ENCODE data around the gene DNAJC15.

Gene DNAJC15

DNA sequence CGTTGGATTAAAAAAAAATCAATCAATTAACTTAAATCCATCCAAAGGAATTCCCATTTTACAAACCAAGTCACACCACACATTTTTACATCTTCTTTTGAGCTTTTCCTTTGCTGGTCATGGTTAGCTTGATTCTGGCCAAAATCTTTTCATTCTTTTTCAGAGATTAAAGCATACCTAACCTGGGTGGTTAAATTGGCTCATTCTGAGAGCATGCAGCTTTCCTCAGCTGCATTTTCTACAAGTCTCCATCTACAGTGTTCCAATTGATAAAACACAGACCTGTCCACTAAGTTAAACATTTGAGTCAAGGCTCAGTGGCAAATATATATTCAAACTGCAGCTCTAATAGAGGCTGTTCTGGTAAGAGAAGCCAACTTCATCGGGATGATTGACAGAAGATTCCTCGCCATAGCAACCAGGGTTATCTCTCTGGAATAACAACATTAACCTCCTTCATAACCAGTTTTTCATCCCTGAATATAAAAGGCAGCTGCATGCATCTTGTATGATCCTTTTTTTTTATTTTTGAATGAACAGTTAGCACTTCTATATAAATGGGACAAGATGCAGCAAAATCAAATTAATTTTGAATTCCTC lies 106.2 kb downstream of the DNAJC15 start:
- DNase-seq: no peak

DNA sequence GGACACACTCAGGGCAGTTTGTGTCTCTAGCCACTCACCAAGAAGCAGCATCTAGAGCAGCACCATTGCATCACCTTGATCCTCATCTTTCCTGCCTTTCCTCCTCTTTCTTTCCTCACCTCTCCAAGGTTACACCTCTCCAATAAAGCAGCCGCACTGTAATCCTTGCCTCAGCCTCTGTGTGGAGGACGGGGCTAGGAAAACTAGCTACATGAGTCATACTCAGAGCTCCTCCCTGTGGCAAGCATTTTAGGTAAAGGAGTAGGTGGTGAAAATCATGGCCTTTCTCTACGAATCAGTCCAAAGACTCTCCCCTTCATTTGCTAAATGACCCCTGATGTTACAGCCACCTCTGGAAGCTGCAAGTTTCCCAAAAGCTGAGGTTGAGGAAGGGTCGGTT lies 108.9 kb downstream of the DNAJC15 start:
- no peak for DNase-seq

- DNase-seq: no peak
These were observed 109.5 kb downstream of the DNAJC15 start for GRCh38 chr13:43132911-43133310.

GRCh38 chr13:43133792-43134191 lies 110.4 kb downstream of the DNAJC15 start:
- DNase-seq: no peak

DNA sequence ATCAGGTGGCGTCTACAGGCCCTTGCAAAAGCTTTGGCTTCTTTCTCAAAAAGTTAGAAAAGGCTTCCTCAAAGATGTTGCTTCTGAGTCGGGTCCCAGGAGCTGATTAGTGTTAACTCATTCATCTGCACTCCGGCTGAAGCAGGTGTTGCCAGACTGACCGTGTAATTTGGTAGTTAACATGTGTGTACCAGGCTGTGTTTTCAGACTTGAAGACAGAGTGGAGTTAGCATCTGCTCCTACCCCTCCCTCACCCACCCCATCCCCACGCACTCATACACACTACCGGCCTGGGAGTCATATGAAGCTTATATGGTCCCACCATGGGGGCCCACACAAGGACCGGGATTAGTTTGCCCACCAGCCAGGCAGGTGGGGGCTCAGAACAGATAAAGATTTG lies 111.5 kb downstream of the DNAJC15 start:
- no peak for DNase-seq

- no peak for DNase-seq
These were observed 112.1 kb downstream of the DNAJC15 start for GRCh38 chr13:43135516-43135915.

GRCh38 chr13:43136920-43137575 lies 113.7 kb downstream of the DNAJC15 start:
- no peak for DNase-seq

DNA sequence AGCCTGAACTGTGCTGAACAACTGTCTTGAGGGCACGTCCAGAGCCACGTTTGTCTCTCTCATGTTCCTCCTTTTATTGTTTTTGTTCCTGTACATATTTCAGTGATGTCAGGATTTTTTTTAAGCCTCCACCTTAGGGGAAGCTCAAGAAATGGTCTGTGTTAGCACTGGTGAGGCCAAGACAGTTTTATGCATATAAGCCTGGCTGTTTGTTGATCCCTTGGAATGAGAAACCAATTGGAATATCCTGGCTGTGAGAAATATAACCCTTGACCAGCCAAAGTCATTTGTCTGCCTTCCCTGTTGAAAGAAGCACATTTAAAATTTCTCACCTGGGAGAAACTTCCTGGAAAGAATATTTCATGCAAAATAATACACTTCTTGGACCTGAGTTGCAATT lies 115.8 kb downstream of the DNAJC15 start:
- no peak for DNase-seq

GRCh38 chr13:43139921-43140320 lies 116.5 kb downstream of the DNAJC15 start:
- DNase-seq: no peak

DNA sequence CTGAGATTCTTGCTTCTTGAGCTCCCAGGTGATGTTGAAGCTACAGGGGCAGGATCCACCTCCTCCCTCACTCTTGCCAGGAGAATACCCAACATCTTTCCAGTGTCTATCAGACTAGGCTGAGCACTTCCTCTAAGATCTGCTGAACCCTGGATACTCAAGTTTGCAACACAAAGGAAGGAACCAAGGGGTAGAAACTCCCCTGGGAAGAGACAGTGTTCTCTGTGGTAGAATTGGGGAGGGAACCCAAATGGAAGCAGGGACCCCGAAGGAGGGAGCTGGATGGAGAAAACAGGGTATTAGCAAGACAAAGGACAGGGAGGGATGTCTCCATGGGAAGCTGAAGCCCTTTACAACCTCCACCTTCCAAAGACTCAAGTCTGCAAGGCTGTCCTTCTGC lies 117.6 kb downstream of the DNAJC15 start:
- DNase-seq: no peak

DNA sequence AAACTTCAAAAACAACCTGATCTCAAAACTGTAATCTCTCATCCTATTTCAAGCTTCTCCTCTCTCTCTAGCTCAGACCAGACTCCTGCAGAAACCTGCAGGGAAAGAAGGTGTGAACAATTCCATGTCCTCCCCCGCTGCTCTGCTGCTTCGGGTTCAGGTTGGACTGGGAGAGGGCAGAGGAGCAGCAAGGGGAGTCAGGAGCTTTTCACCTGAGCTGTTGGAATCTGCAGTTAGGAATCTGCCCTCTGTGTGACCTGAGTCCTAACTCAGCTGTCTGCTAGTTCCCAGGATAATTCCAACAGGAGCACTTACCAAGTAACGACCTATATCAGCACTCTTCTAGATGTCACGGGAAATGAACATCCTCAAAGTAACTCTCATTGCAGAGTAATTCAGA lies 118.3 kb downstream of the DNAJC15 start:
- DNase-seq: no peak

GRCh38 chr13:43143591-43143990 lies 120.2 kb downstream of the DNAJC15 start:
- no peak for DNase-seq

DNA sequence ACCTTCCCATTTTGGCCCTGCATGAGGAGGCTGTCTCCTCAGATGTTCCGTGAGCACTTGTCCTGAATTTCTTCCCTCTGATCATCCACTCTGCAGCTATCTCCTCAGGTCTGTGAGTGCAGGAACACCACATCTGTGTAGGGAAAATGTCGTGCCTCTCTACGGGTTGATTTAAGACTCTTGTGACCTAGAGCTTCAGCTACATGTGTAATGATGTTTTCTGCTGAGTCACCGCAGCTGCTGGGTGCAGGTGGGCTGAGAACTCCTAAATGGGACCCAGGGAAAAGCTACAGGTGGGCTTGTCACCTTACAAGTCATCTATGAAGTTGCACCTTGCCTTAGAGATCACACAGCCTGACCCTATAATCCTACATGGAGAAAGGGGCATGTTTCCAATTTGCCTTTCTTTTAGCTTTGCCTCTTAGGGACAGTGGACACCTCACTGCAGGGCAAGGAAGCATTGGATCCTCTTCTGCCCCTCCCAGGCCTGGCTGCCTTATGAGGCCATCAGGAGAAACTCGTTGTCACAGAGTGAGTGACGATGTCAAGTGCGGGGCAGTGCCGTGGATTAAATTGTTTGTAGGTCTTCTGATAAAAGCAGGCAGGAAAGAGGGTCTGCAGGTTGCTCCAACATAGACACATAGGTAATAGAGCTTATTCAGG lies 122.3 kb downstream of the DNAJC15 start:
- no peak for DNase-seq

DNA sequence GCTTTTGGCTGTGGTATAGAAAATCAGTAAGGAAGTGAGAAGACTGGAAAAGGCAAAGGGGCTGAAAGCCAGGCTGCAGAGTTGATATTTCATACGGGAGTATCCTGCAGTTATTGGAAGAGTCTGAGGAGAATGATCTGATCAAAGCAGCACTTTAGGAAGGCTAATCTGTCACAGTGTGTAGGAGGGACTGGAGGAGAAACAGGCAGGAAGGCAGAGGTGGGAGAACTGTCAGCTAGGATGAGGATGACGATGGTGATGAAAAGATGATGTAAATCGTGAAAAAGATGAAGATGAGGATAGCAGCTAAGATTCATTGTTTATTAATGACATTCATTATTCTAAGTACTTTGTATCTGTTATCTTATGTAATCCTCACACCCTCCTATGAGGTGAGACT lies 123.0 kb downstream of the DNAJC15 start:
- no peak for DNase-seq

- DNase-seq: no peak
These were observed 127.2 kb downstream of the DNAJC15 start for GRCh38 chr13:43150369-43151207.

- DNase-seq: no peak
These were observed 130.2 kb downstream of the DNAJC15 start for GRCh38 chr13:43153436-43154090.

GRCh38 chr13:43154156-43154651 lies 130.8 kb downstream of the DNAJC15 start:
- no peak for DNase-seq

GRCh38 chr13:43154839-43155238 lies 131.5 kb downstream of the DNAJC15 start:
- DNase-seq: no peak

DNA sequence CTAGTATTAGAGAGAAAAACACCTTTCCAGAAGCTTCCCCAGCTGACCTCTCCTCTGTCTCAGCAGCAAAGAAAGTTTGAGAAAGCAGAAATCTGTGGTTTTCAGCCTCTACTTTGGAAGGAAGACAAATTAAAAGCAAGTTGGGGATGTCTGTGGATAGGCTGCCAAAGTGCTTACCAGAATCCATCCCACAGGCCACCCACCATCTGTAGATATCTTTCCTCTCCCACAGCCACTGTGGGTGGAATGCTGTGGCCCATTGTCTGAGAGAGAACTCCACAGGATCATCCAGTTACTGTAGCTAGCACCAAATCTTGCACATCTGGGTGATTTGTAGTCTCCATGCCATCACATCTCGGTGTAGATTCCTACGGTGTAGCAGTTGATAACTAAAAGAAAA lies 133.5 kb downstream of the DNAJC15 start:
- no peak for DNase-seq

DNA sequence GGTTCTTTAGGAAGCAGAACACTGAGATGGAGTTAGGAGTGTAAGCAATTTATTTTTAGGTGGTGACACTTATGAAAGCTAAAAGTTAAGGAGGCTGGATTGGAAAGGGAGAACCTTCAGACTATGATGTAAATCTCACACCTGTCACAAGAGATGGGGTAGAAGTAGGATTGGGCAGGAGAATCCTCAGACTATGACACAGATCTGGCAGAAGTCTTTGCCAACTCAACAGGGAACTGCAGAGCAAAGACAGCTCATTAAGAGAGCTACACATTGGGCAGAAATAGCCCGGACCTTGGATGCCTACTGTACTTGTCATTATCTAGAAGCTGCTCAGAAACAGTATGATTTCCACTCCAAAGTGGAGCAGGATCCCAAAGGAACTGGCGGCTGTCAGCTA lies 134.4 kb downstream of the DNAJC15 start:
- no peak for DNase-seq

DNA sequence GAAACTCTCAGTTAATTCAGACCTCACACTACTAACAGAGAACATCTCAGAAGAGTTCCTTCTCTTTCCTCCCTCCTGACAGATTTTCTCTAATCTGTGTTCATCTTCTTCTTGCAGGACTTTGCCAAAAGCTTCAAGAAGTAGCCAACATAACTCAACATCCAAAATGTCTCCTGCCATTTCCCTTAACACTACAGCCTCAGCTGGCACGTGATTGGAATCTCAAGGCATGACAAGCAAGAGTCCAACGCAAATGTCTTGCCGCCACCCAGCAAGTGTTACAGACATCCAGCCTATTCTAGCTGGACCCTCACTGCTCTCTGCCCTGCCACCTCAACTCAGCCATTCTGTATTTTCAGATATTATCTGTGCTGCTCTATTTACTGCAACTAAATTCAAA lies 135.1 kb downstream of the DNAJC15 start:
- DNase-seq: no peak

DNA sequence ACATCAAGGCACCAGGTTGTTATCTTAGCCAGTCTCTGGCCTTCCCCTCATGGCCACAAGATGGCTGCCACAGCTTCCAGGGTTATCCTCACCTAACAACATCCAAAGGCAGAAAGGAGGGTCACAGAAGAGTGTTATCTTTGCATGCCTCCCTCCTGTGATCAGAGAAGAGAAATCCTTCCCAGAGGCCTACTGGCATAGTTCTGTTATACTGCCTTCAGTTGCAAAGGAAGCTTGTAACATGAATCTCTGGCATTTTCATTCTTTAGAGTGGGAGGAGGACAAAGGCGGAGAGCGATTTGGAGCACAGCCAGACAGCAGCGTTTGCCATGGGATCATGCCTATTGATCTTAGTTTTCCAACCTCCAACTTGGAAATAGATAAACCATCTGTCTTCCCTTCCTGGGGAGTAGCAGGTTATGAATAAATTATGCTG lies 135.7 kb downstream of the DNAJC15 start:
- DNase-seq: no peak
